ENCODE results near the gene STARD9. TPM values are rescaled to one million over a fixed set of nuclear protein-coding genes. Genes with fewer than 3 reads are reported as not detected.

The STARD9 gene
- total and polyA plus RNA-seq, 9 of the 15 experiments (the other 6 are each of a cell fraction or from before 2014, with no cell fraction given): 0.45 to 6.0 (median 3.6) TPM

DNA sequence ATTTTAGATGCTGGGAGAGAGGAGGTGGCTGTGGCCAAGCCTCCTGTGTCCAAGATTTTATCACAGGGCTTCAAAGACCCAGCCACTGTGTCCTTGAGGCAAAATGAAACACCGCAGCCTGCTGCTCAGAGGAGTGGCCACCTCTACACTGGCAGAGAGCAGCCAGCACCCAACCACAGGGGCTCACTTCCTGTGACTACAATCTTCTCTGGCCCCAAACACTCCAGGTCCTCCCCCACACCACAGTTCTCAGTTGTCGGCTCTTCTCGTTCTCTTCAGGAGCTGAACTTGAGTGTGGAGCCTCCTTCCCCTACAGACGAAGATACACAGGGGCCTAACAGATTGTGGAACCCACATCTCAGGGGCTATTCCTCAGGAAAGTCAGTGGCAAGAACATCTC, 115.9 kb downstream of the STARD9 start:
- H3K9ac ChIP-seq (ENCODE audit: insufficient read depth in 1 of 2, low read depth in 2 of 2, low read length in 2 of 2): no peak overlapping the region; a peak in 1 of 4 replicates
- CTCF ChIA-PET (ENCODE audit: low intra/inter-chr PET ratio): no interaction called here
- no peaks in the 10 kb centered on the region for H3K79me2 ChIP-seq (ENCODE audit: control insufficient read depth, insufficient read depth, low read length)
- ATAC-seq: peak; percentile 63
- WGBS (ENCODE audit: insufficient coverage, low coverage, missing lambda C conversion rate): 8% methylated on average over 4 of the region's 4 CpGs
- intact Hi-C loops (cut with micrococcal nuclease): no loop called here
- FAIRE-seq: no peak
- in situ Hi-C loops (cut with MboI): no loop called here
- no peak for TF ChIP-seq FOXK2 (conservative IDR thresholded peaks at IDR 0.05 in 1 of 2, IDR thresholded peaks at IDR 0.05 in 1 of 2; ENCODE audit: low read depth in 2 of 2)
- TF ChIP-seq, protein P1, sequence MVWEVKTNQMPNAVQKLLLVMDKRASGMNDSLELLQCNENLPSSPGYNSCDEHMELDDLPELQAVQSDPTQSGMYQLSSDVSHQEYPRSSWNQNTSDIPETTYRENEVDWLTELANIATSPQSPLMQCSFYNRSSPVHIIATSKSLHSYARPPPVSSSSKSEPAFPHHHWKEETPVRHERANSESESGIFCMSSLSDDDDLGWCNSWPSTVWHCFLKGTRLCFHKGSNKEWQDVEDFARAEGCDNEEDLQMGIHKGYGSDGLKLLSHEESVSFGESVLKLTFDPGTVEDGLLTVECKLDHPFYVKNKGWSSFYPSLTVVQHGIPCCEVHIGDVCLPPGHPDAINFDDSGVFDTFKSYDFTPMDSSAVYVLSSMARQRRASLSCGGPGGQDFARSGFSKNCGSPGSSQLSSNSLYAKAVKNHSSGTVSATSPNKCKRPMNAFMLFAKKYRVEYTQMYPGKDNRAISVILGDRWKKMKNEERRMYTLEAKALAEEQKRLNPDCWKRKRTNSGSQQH (CRISPR knock-in tag; IDR thresholded peaks at IDR 0.05): no peak
- TF ChIP-seq, protein P2, sequence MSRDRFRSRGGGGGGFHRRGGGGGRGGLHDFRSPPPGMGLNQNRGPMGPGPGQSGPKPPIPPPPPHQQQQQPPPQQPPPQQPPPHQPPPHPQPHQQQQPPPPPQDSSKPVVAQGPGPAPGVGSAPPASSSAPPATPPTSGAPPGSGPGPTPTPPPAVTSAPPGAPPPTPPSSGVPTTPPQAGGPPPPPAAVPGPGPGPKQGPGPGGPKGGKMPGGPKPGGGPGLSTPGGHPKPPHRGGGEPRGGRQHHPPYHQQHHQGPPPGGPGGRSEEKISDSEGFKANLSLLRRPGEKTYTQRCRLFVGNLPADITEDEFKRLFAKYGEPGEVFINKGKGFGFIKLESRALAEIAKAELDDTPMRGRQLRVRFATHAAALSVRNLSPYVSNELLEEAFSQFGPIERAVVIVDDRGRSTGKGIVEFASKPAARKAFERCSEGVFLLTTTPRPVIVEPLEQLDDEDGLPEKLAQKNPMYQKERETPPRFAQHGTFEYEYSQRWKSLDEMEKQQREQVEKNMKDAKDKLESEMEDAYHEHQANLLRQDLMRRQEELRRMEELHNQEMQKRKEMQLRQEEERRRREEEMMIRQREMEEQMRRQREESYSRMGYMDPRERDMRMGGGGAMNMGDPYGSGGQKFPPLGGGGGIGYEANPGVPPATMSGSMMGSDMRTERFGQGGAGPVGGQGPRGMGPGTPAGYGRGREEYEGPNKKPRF (IDR thresholded peaks at IDR 0.05; ENCODE audit: low read depth, low read length): no peak
- TF ChIP-seq POLR3A (IDR thresholded peaks at IDR 0.05; ENCODE audit: borderline replicate concordance, extremely low read depth, insufficient read depth, insufficient read length): no peak
- TF ChIP-seq, protein P3, sequence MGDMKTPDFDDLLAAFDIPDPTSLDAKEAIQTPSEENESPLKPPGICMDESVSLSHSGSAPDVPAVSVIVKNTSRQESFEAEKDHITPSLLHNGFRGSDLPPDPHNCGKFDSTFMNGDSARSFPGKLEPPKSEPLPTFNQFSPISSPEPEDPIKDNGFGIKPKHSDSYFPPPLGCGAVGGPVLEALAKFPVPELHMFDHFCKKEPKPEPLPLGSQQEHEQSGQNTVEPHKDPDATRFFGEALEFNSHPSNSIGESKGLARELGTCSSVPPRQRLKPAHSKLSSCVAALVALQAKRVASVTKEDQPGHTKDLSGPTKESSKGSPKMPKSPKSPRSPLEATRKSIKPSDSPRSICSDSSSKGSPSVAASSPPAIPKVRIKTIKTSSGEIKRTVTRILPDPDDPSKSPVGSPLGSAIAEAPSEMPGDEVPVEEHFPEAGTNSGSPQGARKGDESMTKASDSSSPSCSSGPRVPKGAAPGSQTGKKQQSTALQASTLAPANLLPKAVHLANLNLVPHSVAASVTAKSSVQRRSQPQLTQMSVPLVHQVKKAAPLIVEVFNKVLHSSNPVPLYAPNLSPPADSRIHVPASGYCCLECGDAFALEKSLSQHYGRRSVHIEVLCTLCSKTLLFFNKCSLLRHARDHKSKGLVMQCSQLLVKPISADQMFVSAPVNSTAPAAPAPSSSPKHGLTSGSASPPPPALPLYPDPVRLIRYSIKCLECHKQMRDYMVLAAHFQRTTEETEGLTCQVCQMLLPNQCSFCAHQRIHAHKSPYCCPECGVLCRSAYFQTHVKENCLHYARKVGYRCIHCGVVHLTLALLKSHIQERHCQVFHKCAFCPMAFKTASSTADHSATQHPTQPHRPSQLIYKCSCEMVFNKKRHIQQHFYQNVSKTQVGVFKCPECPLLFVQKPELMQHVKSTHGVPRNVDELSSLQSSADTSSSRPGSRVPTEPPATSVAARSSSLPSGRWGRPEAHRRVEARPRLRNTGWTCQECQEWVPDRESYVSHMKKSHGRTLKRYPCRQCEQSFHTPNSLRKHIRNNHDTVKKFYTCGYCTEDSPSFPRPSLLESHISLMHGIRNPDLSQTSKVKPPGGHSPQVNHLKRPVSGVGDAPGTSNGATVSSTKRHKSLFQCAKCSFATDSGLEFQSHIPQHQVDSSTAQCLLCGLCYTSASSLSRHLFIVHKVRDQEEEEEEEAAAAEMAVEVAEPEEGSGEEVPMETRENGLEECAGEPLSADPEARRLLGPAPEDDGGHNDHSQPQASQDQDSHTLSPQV (IDR thresholded peaks at IDR 0.05): no peak
- no peak for TF ChIP-seq ZNF316 (IDR thresholded peaks at IDR 0.05)
- no peak for TF ChIP-seq NFE2 (IDR thresholded peaks at IDR 0.05; ENCODE audit: low read depth)
- TF ChIP-seq, protein P4, sequence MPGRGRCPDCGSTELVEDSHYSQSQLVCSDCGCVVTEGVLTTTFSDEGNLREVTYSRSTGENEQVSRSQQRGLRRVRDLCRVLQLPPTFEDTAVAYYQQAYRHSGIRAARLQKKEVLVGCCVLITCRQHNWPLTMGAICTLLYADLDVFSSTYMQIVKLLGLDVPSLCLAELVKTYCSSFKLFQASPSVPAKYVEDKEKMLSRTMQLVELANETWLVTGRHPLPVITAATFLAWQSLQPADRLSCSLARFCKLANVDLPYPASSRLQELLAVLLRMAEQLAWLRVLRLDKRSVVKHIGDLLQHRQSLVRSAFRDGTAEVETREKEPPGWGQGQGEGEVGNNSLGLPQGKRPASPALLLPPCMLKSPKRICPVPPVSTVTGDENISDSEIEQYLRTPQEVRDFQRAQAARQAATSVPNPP (IDR thresholded peaks at IDR 0.05; ENCODE audit: borderline replicate concordance, insufficient read depth, insufficient read length): no peak
- H2AFZ ChIP-seq (ENCODE audit: low read depth, low read length): no peak overlapping the region
- no peak overlapping the region for H3K4me3 ChIP-seq
- peak in 2 of 4 experiments; percentile 10 to 21 for DNase-seq (ENCODE audit: extremely low read depth in 1 of 4, low spot score in 3 of 4)
- H3K9me1 ChIP-seq (ENCODE audit: control insufficient read depth, insufficient read depth, low read length): no peaks in the 10 kb centered on the region
- H3K27ac ChIP-seq (ENCODE audit: extremely low read depth, low read depth, low read length): no peak overlapping the region
- no peaks in the 10 kb centered on the region for H3K9me3 ChIP-seq (replicated peaks; ENCODE audit: control insufficient read depth, insufficient read depth, low read depth, low read length)
- no TSS peak for BruUV-seq (replicated peaks)
- H3K36me3 ChIP-seq (ENCODE audit: control insufficient read depth, insufficient read depth, low read length): no peaks in the 10 kb centered on the region
- no peaks in the 10 kb centered on the region for H3K27me3 ChIP-seq (ENCODE audit: control insufficient read depth in 2 of 2, insufficient read depth in 2 of 2, low read length in 2 of 2)
- no peaks in the 10 kb centered on the region; a peak in 2 of 5 replicates for H3K4me1 ChIP-seq (replicated peaks in 1 of 2; ENCODE audit: control insufficient read depth in 2 of 2, insufficient read depth in 2 of 2, low read length in 2 of 2)
- no peak overlapping the region for H3K4me2 ChIP-seq (ENCODE audit: insufficient read depth, low read length)
- POLR2A ChIA-PET: no interaction called here
- H4K20me1 ChIP-seq (replicated peaks; ENCODE audit: control insufficient read depth, insufficient read depth, low read length): peaks cover 3% of the 10 kb centered on the region; the same call in 1 of the 2 replicates
